Peyer's patch (tissue), 4 donors: Measurements from ENCODE around the gene TLN1.

Source experiments
- CTCF ChIP-seq, 6 experiments: fragments of 450-650 bp in 4 of 6; fragments of 200-600 bp in 2 of 6; sonication (generic) in 1 of 6; IDR thresholded peaks; one replicate each; pipeline ENCODE4 v1.5.1; 2017 to 2019; ENCODE audit warnings: antibody characterized with exemption in 6 of 6, mild to moderate bottlenecking in 3 of 6, moderate library complexity in 1 of 6
- POLR2A ChIP-seq, 2 donors: fragments of 450-650 bp; IDR thresholded peaks; one replicate each; pipeline ENCODE4 v1.5.1; 2017; ENCODE audit warnings: antibody characterized with exemption in 2 of 2, mild to moderate bottlenecking in 2 of 2, moderate library complexity in 2 of 2

GRCh38 chr9:35716230-35716629, 15.8 kb downstream of the TLN1 start:
- TF ChIP-seq CTCF (IDR thresholded peaks at IDR 0.05) (no peak), POLR2A (IDR thresholded peaks at IDR 0.05) (no peak)
